ENCODE data around the gene MAN1A1.

The MAN1A1 gene

GRCh38 chr6:119355890-119356289 lies 6.3 kb upstream of the MAN1A1 start:
- TF ChIP-seq POLR2AphosphoS5 (IDR thresholded peaks at IDR 0.05; ENCODE audit: low read depth, low read length) = no peak
- TF ChIP-seq REST (IDR thresholded peaks at IDR 0.05; ENCODE audit: insufficient read depth in 1 of 2, low read depth in 2 of 2, low read length in 2 of 2) = no peak
- TF ChIP-seq FOXP2 (optimal IDR thresholded peaks at IDR 0.05; ENCODE audit: borderline replicate concordance, extremely low read depth, extremely low read length, insufficient read depth) = no peak
- TF ChIP-seq SIN3A (IDR thresholded peaks at IDR 0.05; ENCODE audit: borderline replicate concordance, insufficient read depth, low read length) = no peak
- no peak for TF ChIP-seq TAF1 (IDR thresholded peaks at IDR 0.05; ENCODE audit: borderline replicate concordance, insufficient read depth, low read length)

GRCh38 chr6:119355157-119355556 lies 5.6 kb upstream of the MAN1A1 start:
- TF ChIP-seq SIN3A (IDR thresholded peaks at IDR 0.05; ENCODE audit: borderline replicate concordance, insufficient read depth, low read length) (no peak), FOXP2 (optimal IDR thresholded peaks at IDR 0.05; ENCODE audit: borderline replicate concordance, extremely low read depth, extremely low read length, insufficient read depth) (no peak), POLR2AphosphoS5 (IDR thresholded peaks at IDR 0.05; ENCODE audit: low read depth, low read length) (no peak), REST (IDR thresholded peaks at IDR 0.05; ENCODE audit: insufficient read depth in 1 of 2, low read depth in 2 of 2, low read length in 2 of 2) (no peak), TAF1 (IDR thresholded peaks at IDR 0.05; ENCODE audit: borderline replicate concordance, insufficient read depth, low read length) (no peak)

GRCh38 chr6:119353696-119354095 lies 4.1 kb upstream of the MAN1A1 start:
- TF ChIP-seq FOXP2 (optimal IDR thresholded peaks at IDR 0.05; ENCODE audit: borderline replicate concordance, extremely low read depth, extremely low read length, insufficient read depth) (no peak), REST (IDR thresholded peaks at IDR 0.05; ENCODE audit: insufficient read depth in 1 of 2, low read depth in 2 of 2, low read length in 2 of 2) (no peak), TAF1 (IDR thresholded peaks at IDR 0.05; ENCODE audit: borderline replicate concordance, insufficient read depth, low read length) (no peak), SIN3A (IDR thresholded peaks at IDR 0.05; ENCODE audit: borderline replicate concordance, insufficient read depth, low read length) (no peak), POLR2AphosphoS5 (IDR thresholded peaks at IDR 0.05; ENCODE audit: low read depth, low read length) (no peak)

GRCh38 chr6:119352001-119352400 lies 2.4 kb upstream of the MAN1A1 start:
- TF ChIP-seq FOXP2 (optimal IDR thresholded peaks at IDR 0.05; ENCODE audit: borderline replicate concordance, extremely low read depth, extremely low read length, insufficient read depth) (no peak), SIN3A (IDR thresholded peaks at IDR 0.05; ENCODE audit: borderline replicate concordance, insufficient read depth, low read length) (no peak), REST (IDR thresholded peaks at IDR 0.05; ENCODE audit: insufficient read depth in 1 of 2, low read depth in 2 of 2, low read length in 2 of 2) (no peak), POLR2AphosphoS5 (IDR thresholded peaks at IDR 0.05; ENCODE audit: low read depth, low read length) (no peak), TAF1 (IDR thresholded peaks at IDR 0.05; ENCODE audit: borderline replicate concordance, insufficient read depth, low read length) (no peak)

GRCh38 chr6:119350952-119351372 lies 1.4 kb upstream of the MAN1A1 start:
- no peak for TF ChIP-seq FOXP2 (optimal IDR thresholded peaks at IDR 0.05; ENCODE audit: borderline replicate concordance, extremely low read depth, extremely low read length, insufficient read depth)
- TF ChIP-seq SIN3A (IDR thresholded peaks at IDR 0.05; ENCODE audit: borderline replicate concordance, insufficient read depth, low read length) = no peak
- no peak for TF ChIP-seq TAF1 (IDR thresholded peaks at IDR 0.05; ENCODE audit: borderline replicate concordance, insufficient read depth, low read length)
- no peak for TF ChIP-seq POLR2AphosphoS5 (IDR thresholded peaks at IDR 0.05; ENCODE audit: low read depth, low read length)
- no peak for TF ChIP-seq REST (IDR thresholded peaks at IDR 0.05; ENCODE audit: insufficient read depth in 1 of 2, low read depth in 2 of 2, low read length in 2 of 2)
